Spleen (tissue), 13 donors: ENCODE results near the gene DNAH17. TPM values are rescaled to one million over a fixed set of nuclear protein-coding genes. Genes with fewer than 3 reads are reported as not detected.

Experiments used
- DNase-seq: peaks from one replicate; pipeline ENCODE4 v3.0.0-alpha.2; 2020
- H3K27ac ChIP-seq, 8 donors: fragments of 200-600 bp; sonication (generic) in 7 of 8; 1 replicate in 4 of 8; 2 replicates in 4 of 8; pipeline versions ENCODE4 v1.5.0 to v1.8.0; 2016 to 2021; ENCODE audit warnings: inconsistent platforms in 4 of 8, mild to moderate bottlenecking in 4 of 8, moderate library complexity in 1 of 8
- H3K27me3 ChIP-seq, 7 donors: fragments of 200-600 bp; sonication (generic) in 6 of 7; replicated peaks in 1 of 7; 1 replicate in 4 of 7; 2 replicates in 3 of 7; pipeline versions ENCODE4 v1.5.0 to v1.8.0; 2016 to 2021; ENCODE audit warnings: inconsistent platforms in 3 of 7, mild to moderate bottlenecking in 1 of 7
- H3K36me3 ChIP-seq, 6 donors: fragments of 200-600 bp; sonication (generic) in 5 of 6; 1 replicate in 4 of 6; 2 replicates in 2 of 6; pipeline versions ENCODE4 v1.5.0 to v1.8.0; 2016 to 2021; ENCODE audit warnings: inconsistent platforms in 2 of 6
- H3K4me1 ChIP-seq, 6 donors: fragments of 200-600 bp; sonication (generic) in 5 of 6; 1 replicate in 3 of 6; 2 replicates in 3 of 6; pipeline versions ENCODE4 v1.5.0 to v1.8.0; 2016 to 2021; ENCODE audit warnings: inconsistent platforms in 3 of 6
- H3K4me3 ChIP-seq, 8 donors: fragments of 200-600 bp; sonication (generic) in 7 of 8; 1 replicate in 4 of 8; 2 replicates in 4 of 8; pipeline versions ENCODE4 v1.5.0 to v1.8.0; 2016 to 2021; ENCODE audit warnings: inconsistent platforms in 4 of 8, mild to moderate bottlenecking in 4 of 8, moderate library complexity in 2 of 8
- H3K9me3 ChIP-seq, 8 donors: fragments of 200-600 bp; sonication (generic) in 7 of 8; 1 replicate in 4 of 8; 2 replicates in 4 of 8; pipeline versions ENCODE4 v1.5.0 to v1.8.0; 2016 to 2021; ENCODE audit warnings: inconsistent platforms in 4 of 8
- CTCF ChIP-seq, 11 experiments: fragments of 200-600 bp in 7 of 11; fragments of 450-650 bp in 4 of 11; sonication (generic) in 4 of 11; IDR thresholded peaks in 8 of 11; conservative IDR thresholded peaks in 3 of 11; 1 replicate in 7 of 11; 2 replicates in 4 of 11; pipeline versions ENCODE4 v1.4.0 to v1.8.0; 2016 to 2021; ENCODE audit warnings: antibody characterized with exemption in 11 of 11, inconsistent platforms in 4 of 11, mild to moderate bottlenecking in 1 of 11
- POLR2A ChIP-seq, 3 donors: fragments of 450-650 bp; IDR thresholded peaks; one replicate each; pipeline ENCODE4 v1.5.1; 2017; ENCODE audit warnings: antibody characterized with exemption in 3 of 3, mild to moderate bottlenecking in 1 of 3
- POLR2AphosphoS5 ChIP-seq, 3 donors: sonication (generic); formaldehyde crosslinking; IDR thresholded peaks; one replicate each; pipeline ENCODE4 v1.5.1; 2017; ENCODE audit warnings: antibody characterized with exemption in 3 of 3
- WGBS, 5 donors: extraction: QIAGEN DNeasy Blood & Tissue Kit in 3 of 5; methylation state at CpG; one replicate each; pipeline versions ENCODE4 v1.1.5 to v1.1.7; 2013 to 2018; 5-methylcytosine and 5-hydroxymethylcytosine counted together
- intact Hi-C: fragments of 100-400 bp; cut with DNase I; formaldehyde crosslinking; loops from one replicate; pipeline ENCODE4 v1.15.0; 2023; ENCODE audit warnings: low total_unique reads
- long read RNA-seq, 2 donors: transcript quantifications; one replicate each; lab custom pipeline, GENCODE V29; 2026
- polyA plus RNA-seq, 3 donors: library from polyadenylated mRNA; stranded (reverse); fragments of 200-250 nt; gene quantifications; one replicate each; pipeline ENCODE4 v1.2.1, GENCODE V29; 2013
- total RNA-seq, 7 donors: library from RNA; depleted of rRNA in 3 of 7; stranded (reverse); fragments of >200 nt in 3 of 7; fragmentation: NEBNext Ultra II Directional in 4 of 7; extraction: Animal tissue kit (Norgen Biotek cat#: 25700) in 4 of 7; gene quantifications; one replicate each; pipeline versions ENCODE4 v1.1.0 to v1.2.1, GENCODE V29; 2016 to 2021
- donor health status: healthy with polysubstance abuse.
- donor health status: DM: no; HTN: no; CAD: no; lungs with moderate emphysema.
- donor health status: DM: no; HTN: no; CAD: no.
- donor health status: Bipolar disorder and iron deficiency.
- donor health status: healthy.
- donor health status: DM: no; HTN: no; CAD: no.
- donor health status: DM: yes; HTN: yes; CAD: no.

DNAH17 gene
- total RNA-seq: 1 to 10 TPM in 1 of 7 donors, under 1 TPM in 5, not detected in 1; 0.29 to 1.0 (median 0.77) TPM
- polyA plus RNA-seq: under 1 TPM; 0.06 to 0.72 (median 0.32) TPM
- long read RNA-seq, donor 1, partial matches to known transcripts: 28 of 28 reads
- long read RNA-seq, donor 1, other reads (novel, unspliced or antisense): 0 of 28 reads
- long read RNA-seq, donor 2: 0 reads

GRCh38 chr17:78577296-78577695 is at the start of gene DNAH17:
Gene DNAH17, minus strand, starts transcription at chr17:78577396. Its CDS starts 2,339 bp downstream, at chr17:78575057.
- no peak for TF ChIP-seq CTCF (IDR thresholded peaks at IDR 0.05 in 8 of 11, conservative IDR thresholded peaks at IDR 0.05 in 3 of 11)
- no peaks in the 10 kb centered on the region for H3K9me3 ChIP-seq
- DNase-seq: no peak
- peaks cover 0 to 4% (median 0%) of the 10 kb centered on the region in 7 donors for H3K27me3 ChIP-seq
- peaks cover 0 to 9% (median 0%) of the 10 kb centered on the region in 6 donors for H3K4me1 ChIP-seq
- H3K27ac ChIP-seq: peak within 1 kb of the TSS in 4 of 8 donors; percentile 28 to 75 (median 44)
- no peaks in the 10 kb centered on the region for H3K36me3 ChIP-seq
- no peak within 1 kb of the TSS for H3K4me3 ChIP-seq
- intact Hi-C loops: no loop called here
- WGBS, 5 donors: 73 to 84% (median 76%) methylated on average over 8 to 9 of the region's 9 CpGs

GRCh38 chr17:78624324-78625151 is 47.3 kb upstream of the DNAH17 start:
- Histone ChIP-seq H3K4me3 (no peak overlapping the region), H3K36me3 (no peaks in the 10 kb centered on the region), H3K27ac (no peak overlapping the region), H3K9me3 (peaks cover 0 to 10% (median 0%) of the 10 kb centered on the region in 8 donors), H3K4me1 (no peaks in the 10 kb centered on the region), H3K27me3 (no peaks in the 10 kb centered on the region)
- intact Hi-C loops: no loop called here
- peak; percentile 22 for DNase-seq
- 69 to 82% (median 76%) methylated on average over 14 of the region's 14 CpGs for WGBS, 5 donors
- no peak for TF ChIP-seq POLR2AphosphoS5 (IDR thresholded peaks at IDR 0.05)
- no peak for TF ChIP-seq CTCF (IDR thresholded peaks at IDR 0.05 in 8 of 11, conservative IDR thresholded peaks at IDR 0.05 in 3 of 11)
- no peak for TF ChIP-seq POLR2A (IDR thresholded peaks at IDR 0.05)

GRCh38 chr17:78623541-78623940 is 46.3 kb upstream of the DNAH17 start:
- 87 to 95% (median 92%) methylated on average over 8 to 12 of the region's 12 CpGs for WGBS, 5 donors
- intact Hi-C loops: no loop called here
- no peak overlapping the region for H3K27ac ChIP-seq

More at GRCh38 chr17:78623541-78623940, 46.3 kb upstream of the DNAH17 start:
- Histone ChIP-seq H3K4me3 (no peak overlapping the region), H3K27me3 (no peaks in the 10 kb centered on the region), H3K36me3 (no peaks in the 10 kb centered on the region), H3K9me3 (peaks cover 0 to 10% (median 0%) of the 10 kb centered on the region in 8 donors), H3K4me1 (no peaks in the 10 kb centered on the region)
- TF ChIP-seq POLR2A (IDR thresholded peaks at IDR 0.05) (no peak), POLR2AphosphoS5 (IDR thresholded peaks at IDR 0.05) (no peak), CTCF (IDR thresholded peaks at IDR 0.05 in 8 of 11, conservative IDR thresholded peaks at IDR 0.05 in 3 of 11) (no peak)
- peak; percentile 62 for DNase-seq
